Putamen (tissue), 1 donor: Measurements from ENCODE around the gene RNF41.

ENCODE experiments used
- DNase-seq: peaks from one replicate; pipeline ENCODE4 v3.0.0-alpha.2; 2016; ENCODE audit warnings: low spot score

The RNF41 gene

DNA sequence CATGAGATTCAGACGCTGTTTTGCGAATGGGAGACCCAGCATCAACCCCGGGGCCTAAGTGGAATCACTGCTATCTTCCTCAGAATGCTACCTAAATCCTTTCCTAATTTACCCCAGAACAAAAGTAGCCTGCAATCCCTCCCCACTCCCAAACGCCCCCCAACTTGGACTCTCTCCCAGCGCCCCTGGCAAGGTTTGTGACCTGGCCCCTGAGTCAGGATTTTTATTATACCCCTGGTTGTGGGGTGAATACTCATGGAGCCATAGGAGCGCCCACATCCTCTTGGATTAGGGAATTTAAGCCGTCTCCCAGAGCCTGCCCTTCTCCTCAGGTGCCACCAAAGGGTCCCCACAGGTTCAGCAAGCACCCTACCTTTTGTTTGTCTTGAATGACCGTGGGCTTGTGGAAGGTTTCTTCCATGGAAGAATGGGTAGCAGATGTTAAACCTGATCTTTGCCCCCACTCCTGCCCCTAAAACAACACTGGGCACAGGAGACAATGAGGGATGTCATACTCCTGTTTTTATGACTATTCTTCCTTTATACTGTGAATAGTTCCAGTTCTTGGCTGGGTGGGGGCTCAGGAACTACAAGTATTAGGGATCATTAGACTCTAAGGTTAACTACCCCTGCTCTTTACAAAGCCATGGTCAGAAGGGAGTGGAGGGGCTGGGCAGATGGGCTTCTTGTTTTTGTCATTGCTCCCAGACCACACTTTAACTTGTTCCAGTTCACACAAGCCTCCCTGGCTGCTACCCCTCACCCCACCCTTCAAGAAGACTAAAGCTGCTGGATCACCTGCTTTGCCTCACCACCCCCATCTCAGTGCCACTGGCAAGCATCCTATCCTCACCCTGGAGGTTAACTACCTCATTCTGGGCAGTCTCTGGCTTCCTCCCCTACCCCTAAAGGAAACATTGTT, 68.7 kb downstream of the RNF41 start:
- DNase-seq: no peak
